ENCODE data around the gene DPP10.

The DPP10 gene

DNA sequence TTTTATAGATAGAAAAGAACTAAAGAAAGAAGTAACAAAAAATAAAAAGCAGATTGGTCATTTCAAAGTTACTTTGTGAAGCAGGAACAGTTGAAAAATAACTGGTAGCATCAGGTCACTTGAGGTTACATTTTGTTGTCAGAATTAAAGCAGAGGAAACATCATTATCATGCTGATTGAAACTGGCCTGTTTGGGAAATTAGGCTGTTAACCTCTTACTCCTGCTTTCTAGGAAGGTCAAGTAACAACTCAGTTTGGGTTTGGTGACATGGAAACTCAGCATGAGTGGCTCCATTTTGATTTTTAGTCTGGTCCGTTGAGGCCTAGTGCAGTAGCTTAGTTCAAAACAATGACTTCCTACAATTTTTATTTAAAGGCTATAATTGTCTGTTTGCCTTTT, 1383.5 kb downstream of the DPP10 start:
- no peak for DNase-seq

DNA sequence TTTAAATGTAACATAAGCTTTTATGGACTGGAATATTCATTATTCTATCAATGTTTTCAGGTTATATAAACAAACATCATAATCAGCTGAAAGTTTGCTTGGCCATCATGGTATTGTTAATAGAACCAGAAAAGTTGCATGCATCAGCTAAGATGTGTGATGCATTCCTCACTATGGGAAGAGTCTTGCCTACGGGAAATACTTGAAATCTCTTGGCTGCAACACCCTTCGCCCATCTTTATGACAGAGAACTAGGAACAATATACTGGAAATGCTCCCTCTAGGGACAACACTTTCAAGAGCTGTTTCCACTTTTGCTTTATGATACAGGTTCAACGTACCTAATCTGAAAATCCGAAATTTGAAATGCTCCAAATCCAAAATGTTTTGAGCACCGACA, 1390.8 kb downstream of the DPP10 start:
- DNase-seq: no peak

DNA sequence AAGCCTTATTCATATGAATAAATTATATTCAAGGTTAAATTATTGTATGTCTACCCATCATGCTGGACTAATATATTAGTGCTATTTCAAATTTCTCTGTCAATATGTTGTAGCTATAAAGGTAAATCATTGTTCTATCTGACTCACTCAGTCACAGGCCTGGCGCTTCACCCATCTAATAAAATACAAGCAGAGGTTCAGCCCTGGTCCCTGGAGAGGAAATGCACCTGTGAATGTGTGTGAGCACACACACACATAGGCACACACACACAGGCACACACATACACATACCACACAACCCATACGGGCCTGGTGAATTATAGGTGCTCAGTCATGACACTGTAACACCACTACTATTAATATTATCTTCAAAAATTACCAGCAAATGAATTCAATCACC, 1396.1 kb downstream of the DPP10 start:
- no peak for DNase-seq

DNA sequence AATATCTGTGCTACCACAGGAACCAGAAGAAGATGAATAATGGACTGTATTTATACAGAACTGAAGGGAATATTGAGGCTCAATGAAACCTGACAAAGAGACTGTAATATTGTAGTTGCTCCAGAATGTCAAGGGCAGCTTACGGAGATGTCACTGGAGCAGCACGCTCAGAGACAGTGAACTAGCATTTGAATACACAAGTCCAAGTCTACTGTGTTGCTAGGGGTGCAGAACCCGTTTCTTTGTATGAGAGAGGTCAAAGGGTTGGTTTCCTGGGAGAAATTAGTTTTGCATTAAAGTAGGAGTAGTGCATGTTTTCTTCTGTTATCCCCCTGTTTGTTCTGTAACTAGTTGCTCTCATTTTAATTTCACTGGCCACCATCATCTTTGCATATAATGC, 1399.9 kb downstream of the DPP10 start:
- no peak for DNase-seq

DNA sequence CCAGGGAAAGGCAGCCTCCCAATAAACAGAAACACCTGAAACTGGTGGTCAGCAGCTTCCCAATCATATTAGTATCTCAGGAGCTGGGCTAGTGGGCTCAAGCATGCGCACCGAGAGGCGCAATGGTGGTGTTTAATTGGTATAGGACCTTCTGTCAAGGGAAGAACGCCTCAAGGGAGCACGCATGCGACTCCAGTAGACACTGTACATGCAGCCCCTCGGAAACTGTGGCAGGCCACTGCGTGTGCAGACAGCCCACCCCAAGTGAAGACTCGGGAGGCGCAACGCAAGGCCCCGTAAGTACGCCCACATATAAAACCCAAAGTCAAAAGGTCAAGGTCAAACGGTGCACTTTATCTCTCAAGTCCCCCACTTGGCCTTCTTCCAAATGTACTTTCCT, 1405.8 kb downstream of the DPP10 start:
- DNase-seq: no peak

DNA sequence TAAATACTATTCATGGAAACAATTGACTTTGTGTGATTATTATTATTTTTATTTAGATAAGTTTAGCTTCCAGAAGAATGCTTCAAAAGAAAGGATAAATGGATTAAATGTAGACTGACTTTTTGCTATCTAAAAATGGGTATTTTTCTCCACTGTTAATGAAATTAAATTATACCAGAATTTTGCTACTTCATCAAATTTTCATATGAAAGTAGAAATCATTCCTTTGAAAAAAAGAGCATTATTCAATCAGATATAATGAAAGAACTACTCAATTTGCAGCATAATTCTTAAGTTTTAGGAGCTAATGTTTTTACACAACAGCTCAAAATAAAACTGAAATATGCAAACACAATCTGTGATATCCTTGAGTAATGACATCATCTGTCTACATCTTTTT, 1424.6 kb downstream of the DPP10 start:
- no peak for DNase-seq

DNA sequence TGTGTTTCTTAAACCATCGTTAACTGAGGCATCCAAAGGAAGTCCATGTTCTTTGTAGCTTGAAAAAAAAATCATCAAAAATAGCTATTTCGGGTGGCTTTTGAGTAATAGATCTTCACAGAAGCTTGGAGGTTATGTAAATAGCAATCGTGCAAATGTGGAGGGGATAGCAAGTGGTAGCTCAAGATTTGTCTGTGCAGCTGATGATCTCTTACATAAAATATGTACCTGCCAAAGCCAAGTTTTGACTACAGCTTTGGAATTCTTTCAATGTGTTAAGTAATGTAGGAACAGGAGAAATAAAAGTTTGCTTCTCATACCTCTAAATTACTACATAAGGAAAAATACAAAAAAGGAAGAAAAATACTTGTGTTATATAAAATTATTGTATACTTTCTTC, 1432.0 kb downstream of the DPP10 start:
- no peak for DNase-seq

DNA sequence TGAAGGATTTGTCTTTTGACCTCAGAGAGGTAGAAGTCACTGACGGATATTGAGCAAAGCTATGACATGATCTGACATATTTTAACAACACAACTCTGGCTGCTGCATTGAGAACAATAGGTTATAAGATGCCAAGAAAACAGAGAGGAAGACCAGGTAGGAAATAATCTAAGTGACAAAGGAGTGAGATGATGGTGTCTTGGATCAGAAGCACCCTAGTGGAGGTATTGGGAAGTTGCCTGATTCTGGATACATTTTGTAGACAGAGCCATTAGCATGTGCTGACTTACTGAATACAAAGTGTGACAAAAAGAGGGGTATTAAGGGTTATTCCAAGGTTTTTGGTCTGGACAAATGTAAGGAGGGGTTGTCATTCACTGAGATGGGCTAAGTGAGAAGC, 1438.1 kb downstream of the DPP10 start:
- DNase-seq: no peak

DNA sequence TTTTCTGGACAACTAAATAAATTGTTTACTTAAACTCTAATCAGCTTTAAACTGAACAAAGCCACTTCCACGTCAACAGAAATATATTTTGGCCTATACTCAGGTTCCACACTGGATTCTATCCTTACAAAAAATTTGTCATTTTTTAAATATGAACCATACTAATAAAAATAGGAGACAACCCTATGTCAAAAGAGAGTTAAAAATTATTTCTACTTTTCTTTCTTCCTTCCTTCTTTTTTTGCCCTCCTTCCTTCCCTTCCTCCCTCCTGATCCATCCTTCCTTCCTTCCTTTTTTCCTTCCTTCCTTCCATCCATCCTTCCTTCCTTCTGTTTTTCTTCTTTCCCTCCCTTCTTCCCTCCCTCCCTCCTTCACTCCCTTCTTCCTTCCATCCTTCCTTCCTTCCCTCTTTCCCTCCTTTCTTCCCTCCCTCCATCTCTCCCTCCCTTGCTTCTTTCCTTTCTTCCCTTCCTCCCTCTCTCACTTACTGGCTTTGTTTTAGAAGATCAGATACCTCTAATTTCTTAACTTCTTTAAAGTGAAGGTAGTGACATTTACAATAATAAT, 1444.9 kb downstream of the DPP10 start:
- DNase-seq: no peak

Measured in COR-L47 (cell line).